ENCODE results near the gene PTPN1.
A peak's percentile ranks its signal among the peaks of the same experiment; 100 is the strongest.
"Not testable (repeated sequence)": the region's sequence is repeated elsewhere in the genome, so short reads cannot be mapped to it uniquely, and the experiment has no call there.

Gene PTPN1

DNA sequence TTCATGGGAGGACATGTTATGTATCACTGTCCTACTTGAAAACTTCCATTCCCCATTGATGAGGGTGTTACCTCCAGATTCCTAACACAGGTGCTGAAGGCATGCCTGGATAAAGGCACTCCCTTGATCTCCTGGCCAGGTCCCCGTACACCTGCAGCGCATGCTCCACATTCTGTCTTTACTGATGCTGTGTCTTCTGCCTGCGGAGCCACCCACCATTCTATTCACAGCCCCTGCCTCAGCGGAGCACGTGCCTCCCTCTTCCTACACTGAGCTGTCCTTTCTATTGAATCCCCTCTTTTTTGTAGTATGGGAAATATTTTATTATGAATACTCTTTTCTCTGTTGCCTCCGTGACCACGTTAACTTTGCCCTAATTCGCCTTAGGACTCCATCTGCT, 25.0 kb downstream of the PTPN1 start:
- no peak for DNase-seq

DNA sequence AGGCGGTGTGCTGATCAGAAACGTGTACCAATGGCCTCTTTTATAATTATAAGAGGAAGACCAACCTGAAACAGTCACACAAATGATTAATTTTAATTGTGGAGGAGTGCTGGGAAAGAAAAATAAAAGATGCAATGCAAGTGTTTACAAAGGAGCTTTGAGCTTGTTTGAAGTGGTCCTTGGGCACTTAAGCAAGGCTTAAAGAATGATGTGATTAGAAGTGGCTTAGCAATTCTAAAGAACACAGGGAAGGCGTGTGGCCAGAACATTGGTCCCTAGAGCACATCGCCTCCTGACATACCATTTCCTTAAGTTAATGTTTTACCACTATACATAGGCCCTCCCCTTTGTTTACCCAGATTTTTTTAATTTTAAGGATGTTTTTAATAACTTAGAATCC, 26.1 kb downstream of the PTPN1 start:
- DNase-seq = no peak

DNA sequence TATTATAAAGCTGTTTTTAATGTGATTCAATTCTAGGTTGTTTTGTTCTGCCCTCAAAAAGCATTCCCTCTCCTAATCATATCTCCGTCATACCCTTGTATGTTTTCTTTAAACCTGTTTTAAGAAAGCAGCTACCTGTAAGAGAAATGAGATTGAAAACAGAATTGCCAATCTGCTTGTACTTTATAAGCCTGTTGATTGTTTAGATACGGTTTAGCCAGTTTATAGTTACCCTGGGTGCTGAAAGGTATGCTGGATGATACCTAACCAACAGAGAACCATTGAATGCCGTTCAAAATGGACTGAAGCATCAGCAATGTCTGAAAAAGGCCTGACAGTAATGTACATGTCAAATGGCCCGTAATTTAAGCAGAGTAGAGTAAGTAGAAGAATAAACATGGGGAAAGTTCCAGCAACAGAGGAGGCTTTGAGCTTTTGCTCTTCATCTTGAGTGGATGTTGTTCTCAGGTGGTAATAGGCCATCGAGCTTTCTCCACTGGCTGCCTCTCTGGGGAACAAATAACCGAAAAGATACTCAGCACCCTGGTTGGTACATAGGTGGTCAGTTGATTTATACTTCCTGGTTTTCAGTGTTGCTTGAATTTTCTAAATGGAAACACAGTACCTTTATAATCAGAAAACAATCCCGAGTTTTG, 27.5 kb downstream of the PTPN1 start:
- DNase-seq = no peak

DNA sequence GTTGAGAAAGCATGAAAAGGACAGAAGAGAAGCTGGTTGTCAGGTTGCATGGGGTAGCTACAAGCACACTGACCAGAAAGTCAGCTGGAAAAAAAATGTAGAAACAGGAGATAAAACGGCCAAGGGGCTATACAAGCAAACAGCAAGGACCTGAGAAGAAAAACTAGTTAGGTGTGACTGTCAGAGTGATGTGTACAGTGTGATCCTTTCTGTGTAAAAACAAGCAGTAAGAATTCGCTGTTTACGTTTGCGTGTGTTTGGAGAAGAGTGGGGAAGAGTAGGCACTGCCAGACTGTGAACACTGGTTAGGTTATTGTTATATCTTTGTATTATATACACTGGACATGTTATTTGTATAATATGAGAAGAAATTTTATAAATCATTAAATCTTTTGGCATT, 28.1 kb downstream of the PTPN1 start:
- DNase-seq = no peak

DNA sequence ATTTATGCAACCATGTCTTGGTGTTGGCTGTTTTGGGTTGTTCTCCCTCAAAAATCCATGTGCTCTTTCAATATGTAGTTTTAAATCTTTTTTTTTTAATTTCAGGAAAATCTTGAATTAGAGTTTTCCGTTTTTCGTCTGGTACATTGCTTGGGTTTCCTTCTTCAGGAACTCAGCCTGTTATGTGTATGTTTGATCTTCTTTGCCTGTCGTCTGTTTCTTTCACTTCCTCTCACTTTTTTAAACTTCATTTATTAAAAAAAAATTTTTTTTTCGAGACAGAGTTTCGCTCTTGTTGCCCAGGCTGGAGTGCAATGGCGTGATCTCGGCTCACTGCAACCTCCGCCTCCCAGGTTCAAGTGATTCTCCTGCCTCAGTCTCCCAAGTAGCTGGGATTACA, 29.6 kb downstream of the PTPN1 start:
- not testable (repeated sequence) for DNase-seq

DNA sequence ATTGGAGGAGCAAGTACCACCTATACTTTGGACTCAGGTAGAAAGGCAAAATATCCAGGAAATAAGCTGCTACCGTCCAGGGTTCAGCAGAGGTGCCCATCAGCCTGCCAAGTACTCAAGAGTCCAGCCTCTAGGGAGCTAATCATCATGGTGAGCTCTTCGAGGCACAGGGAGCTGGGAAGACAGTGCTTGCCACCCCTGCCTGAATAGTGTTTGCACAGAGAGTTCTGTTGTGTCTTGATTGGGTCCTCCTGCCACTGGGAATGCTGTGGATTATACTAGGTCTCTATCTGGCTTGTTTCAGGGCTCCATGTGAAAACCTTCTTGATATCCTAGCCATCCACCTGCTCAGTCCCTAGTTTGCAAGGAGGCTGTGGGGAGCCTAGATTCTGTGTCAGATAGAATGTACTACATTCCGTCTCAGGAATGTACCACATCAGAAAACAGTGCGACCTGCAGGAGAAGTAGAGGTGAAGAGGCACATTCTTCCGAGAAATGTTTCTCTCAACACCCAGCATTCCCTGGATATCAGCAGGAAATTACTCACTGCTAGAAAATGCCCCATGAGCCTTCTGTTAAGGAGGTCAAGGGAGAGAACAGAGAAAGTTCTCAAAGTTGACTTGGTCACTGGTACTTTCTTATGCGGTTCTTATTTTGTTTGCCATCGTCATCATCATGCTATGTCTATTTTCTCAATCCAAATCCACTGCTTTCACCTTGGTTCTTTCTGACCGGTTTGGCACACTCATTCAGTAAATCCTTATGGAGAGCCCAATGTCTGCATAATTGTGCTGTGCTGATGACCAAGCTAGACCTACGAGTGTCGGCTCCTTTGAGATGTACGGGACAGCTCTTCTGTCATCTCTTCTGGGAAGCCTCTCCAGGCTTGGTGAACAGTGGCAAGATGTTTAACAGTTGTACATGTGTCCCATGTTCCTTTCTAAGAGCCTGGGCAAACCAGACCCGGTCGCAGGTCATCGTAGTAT, 30.7 kb downstream of the PTPN1 start:
- DNase-seq = no peak

DNA sequence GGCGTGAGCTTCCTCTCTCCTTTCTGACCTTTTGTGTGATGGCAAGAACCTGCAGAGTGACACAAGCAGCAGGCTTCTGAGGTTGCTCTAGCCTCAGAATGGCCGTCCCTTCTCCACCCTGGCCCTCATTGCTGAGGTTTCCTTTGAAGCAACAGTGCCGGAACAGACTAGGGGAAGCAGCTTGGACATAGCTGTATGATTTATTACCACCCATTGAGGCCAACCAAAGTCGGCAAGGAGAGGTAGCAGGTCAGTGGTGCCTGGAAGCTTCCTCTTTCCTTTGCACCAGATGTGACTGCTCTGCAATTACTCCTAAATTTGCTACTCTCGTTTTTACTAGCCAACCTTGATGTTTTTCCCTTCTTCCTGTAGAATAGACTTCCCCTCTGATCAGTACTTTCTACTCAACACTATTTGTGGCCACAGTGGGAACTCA, 31.4 kb downstream of the PTPN1 start:
- DNase-seq = no peak

DNA sequence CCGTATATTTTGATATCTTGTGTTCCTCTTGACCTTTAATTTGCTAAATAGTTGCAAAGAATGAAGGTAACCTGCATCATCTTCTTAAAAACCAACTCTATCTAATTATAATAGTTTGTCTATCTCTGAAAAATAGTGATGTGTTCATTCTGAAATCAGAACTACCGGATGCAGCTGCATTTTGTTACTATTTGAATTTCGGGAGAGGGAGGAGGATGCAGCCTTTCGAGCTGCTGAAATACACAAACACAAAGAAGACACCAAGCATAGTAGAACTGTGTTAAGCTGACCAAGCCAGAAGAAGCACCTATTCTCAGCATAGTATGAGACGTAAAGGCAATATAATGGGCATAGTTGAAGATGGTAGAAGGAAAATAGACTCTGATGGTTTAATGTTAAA, 33.1 kb downstream of the PTPN1 start:
- DNase-seq = no peak

DNA sequence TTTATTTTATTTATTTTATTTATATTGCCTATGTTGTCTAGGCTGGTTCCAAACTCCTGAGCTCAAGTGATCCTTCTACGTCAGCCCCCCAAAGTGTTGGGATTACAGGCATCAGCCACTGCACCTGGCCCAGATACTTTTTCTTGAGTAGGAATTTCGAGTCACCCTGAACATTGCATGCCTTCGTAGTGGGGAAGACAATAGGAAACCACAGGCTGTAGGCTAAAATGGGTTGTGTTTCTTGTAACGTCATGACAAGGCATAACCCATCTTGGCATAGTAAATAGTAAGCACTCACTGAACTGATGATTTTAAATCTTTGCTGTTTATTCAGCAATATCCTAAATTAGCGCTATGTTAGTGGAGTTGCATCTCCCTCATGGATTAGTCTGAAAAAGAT, 34.9 kb downstream of the PTPN1 start:
- DNase-seq = no peak

DNA sequence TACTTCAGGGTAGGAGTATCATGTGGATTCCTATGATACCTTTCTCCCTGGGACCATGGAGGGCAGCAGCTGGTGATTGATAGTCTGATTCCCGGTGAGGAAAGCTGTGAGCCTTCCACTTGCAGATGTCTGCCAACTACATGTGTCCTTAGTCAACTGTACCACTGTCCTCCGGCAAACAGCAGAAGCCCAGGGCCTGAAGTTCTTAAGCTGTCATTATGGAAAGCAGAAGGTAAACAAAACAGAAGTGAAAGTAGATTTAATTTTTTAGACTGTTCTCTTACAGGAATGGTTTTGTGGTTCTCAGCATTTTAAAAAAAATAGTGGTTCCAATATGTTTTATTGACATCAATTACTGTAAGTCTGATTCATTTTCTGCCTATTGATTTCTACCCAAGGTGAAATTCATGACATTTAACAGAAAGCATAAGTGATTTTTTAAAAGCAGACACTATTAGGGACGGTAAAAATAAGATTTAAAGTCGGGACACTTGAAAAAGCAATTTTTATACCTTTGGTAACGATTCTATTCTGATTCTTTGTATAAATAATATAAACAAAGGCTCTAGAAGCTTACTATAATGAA, 36.6 kb downstream of the PTPN1 start:
- peak; percentile 6 for DNase-seq

DNA sequence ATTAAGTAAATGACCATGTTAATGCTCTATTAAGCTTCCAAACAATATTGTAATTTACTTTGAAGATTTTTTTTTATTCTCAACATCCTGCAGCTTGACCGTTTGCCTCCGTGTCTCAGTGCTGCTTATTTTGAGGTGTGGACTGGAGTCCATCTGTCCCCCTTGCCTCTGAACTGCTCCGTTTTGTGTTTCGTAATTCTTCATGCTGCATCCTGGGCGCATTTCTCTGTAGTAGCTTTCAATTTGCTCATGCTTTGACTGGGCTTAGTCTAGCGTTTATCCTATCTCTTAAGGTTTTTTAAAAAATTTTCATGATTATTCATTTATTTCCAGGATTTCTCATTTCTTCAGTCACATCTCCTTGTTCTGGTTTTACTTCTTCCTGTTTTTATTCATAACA, 37.8 kb downstream of the PTPN1 start:
- no peak for DNase-seq

DNA sequence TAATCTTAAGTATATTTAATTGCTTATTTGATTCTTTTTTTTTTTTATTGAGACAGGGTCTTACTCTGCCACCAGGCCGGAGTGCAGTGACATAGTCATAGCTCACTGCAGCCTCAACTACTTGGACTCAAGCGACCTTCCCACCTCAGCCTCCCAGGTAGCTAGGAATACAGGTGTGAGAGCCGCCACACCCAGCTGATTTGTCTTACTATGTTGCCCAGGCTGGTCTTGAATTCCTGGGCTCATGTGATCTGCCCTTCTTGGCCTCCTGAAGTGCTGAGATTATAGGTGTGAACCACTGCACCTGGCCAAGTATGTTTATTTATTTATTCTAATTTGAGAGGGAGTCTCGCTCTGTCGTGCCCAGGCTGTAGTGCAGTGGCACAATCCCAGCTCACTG, 38.2 kb downstream of the PTPN1 start:
- no peak for DNase-seq

DNA sequence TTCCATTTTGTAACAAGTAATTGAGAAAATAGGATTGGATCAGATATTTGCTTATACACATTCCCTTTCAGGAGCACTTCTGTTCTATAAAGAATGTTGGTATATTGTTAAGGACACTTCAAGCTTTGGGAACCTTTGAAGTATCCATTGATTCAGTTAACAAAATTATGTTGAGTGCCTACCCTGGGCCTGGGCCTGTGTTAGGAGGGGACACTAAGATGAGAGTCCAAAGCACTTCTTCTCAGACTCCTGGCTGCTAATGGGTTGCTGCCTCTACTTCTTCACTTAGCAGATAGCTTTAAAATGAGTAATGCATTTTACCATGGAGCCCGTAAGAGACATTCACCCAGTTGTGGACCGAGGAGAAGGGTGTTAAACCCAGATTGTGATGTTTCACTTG, 40.3 kb downstream of the PTPN1 start:
- DNase-seq = no peak

DNA sequence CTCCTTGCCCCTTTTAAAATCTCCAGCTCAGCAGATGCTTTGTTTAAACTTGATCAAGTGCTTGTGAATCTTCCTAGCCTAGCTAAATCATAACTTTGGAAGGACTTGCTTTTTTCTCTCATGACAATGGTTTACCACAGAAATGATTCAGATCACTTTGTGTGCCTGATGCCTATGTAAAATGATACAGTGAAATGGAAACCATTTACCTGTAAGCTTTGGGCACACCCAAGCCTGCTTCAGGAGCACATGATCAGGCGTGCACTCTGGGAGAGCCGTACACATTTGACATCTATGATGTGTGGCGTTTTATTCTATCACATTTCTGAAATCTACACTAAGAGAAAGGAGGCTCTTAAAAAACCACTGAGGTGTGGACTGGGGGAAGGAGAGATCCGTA, 41.1 kb downstream of the PTPN1 start:
- DNase-seq = no peak

DNA sequence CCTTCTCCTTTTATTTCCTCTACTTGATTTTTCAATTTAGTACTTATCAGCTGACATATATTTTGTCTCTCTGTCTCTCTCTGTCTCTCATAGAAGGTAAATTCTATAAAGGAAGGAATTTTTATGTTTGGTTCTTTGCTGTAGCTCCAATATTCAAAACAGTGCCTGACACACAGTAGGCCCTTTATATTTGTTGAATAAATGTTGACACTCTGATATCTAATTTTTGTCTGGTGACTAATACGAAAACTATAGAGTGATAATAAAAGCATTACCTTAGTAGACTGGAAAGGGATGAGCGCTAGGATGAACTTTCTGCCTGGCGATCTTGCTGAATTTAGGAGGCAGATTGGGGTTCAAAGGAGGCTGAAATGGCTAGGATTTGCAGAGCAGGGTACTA, 42.8 kb downstream of the PTPN1 start:
- DNase-seq = no peak

DNA sequence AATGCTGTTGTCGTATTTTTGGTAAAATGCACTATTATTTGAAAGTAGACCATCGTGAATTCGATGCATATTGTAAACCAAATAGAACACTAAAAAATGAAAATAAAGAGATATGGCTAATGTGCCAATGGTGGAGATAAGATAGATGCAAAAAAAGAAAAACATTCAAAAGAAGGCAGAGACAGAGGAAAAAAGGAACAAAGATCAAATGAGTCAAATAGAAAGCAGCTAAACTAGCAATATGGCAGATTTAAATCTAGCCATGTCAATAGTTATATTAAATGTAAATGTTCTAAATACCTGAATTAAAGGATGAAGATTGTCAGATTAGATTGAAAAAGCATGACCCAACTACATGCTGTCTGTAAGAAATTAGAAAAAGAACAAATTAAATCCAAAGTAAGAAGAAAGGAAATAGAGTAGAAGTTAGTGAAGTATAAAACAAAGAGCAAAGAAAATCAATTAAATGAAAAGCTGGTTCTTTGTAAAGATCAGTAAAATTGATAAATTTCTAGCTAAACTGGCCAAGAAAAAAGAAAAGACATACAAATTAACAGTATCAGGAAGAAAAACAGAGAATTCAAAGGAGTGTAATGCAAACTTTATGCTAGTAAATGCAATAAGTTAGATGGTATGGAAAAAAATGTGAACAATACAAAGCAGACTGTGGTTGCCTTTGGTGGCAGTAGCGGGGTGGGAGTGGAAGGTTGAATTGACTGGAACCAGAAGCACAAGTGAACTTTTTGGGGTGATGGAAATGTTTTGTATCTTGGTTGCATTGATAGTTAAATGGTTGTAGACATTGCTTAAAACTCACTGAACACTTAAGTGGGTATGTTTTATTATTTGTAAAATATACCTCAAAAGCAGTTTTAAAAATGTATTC, 44.8 kb downstream of the PTPN1 start:
- DNase-seq = no peak

DNA sequence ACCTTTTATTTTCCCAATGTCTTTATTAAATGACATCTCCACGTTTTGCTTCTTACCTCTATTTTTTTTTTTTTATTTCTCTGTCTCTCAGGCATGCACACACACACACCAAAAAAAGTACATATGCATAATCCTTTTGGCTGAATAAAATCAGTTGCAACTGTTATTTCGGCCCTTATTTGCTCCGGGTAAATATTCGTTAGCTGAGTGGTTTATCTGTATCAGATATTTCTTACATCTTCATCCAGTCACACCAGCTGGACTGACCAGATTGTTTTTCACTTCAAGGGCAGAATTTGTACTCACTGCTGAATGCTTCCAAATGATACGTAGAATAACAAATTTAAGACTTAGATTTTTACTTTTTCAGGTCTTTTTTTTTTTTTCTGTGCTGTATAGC, 45.5 kb downstream of the PTPN1 start:
- no peak for DNase-seq

DNA sequence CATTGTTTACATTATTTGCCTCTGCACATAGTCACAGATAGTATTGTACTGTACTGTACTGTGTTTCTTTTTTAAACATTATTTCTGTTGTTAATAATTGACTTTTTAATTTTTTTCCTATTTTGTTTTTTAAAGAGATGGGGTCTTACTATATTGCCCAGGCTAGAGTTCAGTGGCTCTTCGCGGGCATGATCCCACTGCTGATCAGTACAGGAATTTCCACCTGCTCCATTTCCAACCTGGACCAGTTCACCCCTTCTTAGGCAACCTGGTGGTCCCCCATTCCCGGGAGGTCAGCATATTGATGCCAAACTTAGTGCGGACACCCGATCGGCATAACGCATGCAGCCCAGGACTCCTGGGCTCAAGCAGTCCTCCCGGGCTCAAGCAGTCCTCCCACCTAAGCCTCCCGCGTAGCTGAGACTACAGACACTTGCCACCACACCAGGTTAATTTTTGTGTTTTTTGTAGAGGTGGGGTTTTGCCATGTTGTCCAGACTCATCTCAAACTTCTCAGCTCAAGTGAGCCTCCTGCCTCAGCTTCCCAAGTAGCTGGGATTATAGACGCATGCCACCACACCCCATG, 47.5 kb downstream of the PTPN1 start:
- DNase-seq = no peak

DNA sequence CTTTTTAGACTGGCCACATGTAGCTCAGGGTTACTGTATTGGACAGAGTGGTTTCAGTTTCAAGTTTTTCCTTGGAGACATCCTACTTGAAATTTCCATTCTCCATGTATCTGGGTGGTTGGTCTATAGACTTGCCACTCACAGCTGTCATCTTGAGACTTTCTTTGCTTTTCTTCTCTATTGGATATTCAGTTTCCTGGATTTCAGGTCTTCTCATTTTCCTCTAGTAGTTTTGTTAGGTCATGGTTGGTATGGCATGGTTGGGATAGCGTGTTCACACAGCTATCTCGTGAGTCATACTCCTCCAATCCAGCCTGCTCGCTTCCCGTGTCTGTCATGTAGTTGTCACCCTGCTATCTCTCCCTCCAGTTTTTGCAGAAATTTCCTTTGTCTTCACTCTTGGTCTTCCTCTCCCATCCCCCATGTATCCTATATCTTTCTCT, 48.3 kb downstream of the PTPN1 start:
- no peak for DNase-seq

DNA sequence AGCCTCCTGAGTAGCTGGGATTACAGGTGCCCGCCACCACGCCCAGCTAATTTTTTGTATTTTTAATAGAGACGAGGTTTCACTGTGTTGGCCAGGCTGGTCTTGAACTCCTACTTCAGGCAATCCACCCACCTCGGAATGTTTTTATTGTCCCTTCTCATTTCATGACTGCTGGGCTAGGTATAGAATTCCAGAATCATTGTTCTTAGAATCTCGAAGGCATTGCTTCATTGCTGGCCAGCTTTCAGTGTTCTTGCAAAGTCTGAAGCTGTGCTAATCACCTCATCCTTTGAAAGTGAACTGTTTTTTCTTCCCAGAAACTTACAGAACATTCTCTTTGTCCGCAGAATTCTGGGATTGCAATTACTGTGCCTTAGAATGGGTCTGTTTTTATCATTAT, 49.0 kb downstream of the PTPN1 start:
- DNase-seq = no peak

DNA sequence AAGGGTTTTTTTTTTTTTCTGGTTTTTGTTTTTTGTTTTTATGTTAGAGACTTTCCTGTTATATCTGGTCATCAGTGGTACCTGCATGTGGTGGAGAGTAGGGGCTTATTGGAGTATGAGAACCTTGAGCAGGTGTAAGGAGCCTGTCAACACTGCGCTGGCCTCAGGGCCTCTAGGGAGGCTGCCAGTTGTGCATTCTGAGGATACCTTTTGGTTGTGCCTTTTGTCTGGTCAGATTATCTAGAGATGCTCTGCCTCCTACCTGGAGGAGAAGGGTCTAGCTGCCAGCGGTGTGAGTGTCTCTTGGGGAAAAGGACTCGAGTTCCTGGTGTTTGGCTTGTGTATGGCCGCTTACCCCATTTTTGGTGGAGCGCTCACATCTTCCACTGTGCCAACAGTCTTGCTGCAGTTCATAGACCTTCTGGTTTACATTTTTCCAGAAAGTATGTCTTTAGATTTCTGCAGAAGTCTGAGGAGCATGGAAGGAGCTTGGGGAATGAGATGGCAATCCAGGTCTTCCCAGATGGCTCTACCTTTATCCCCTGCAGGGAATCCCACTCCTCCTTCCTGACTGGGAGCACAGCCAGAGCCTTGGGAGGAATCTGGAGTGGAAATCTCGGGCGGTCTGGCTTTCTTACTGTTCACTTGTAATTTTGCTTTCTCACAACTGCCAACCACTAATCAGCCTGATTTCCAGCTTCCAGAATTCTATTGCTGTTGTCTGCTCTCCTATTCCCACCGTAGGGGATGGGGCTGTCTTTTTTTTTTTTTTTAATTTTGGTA, 49.9 kb downstream of the PTPN1 start:
- DNase-seq = no peak

DNA sequence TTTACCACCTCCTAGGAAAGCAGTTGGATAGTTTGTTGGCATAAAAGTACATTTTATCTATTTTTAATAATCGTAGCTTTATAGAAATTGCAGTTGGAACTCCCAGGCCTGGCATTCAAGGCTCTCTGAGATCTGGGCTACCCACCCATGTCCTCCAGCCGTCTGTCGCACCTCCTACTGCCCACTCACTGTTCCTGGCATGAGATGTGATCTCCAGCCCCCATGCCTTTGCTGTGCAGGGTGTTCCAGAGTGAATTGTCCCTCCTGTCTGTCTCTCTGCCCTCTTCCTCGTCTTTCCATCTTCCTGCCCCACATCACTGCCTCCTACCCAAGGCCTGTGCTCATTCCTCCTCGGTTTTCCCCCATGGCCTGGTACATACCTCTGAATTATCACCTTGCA, 50.7 kb downstream of the PTPN1 start:
- DNase-seq = no peak

Measured in NCI-H526 treated with DMSO at 0.1 percent for 48 hours (cell line).